Measurements from ENCODE around the gene EFNB3. TPM values are rescaled to one million over a fixed set of nuclear protein-coding genes. Genes with fewer than 3 reads are reported as not detected.
A peak's percentile ranks its signal among the peaks of the same experiment; 100 is the strongest.

Gene EFNB3
- total and polyA plus RNA-seq, 2 of the 13 experiments (the other 11 are each of a cell fraction or from before 2014, with no cell fraction given): 0.07 to 0.25 TPM

GRCh38 chr17:7687072-7687907 lies 17.7 kb upstream of the EFNB3 start, which contains the start of gene TP53 (continued):
- TF ChIP-seq ZMYM4 (CRISPR knock-in tag; IDR thresholded peaks at IDR 0.05) (peak; percentile 42; the same call in 1 of the 2 replicates), FOXK1 (CRISPR knock-in tag; IDR thresholded peaks at IDR 0.05; ENCODE audit: borderline replicate concordance, low read depth) (peak; percentile 64; the same call in 1 of the 2 replicates), SALL2 (CRISPR knock-in tag; IDR thresholded peaks at IDR 0.05) (peak; percentile 45; the same call in 1 of the 2 replicates), TSC22D2 (CRISPR knock-in tag; IDR thresholded peaks at IDR 0.05; ENCODE audit: borderline replicate concordance) (peak; percentile 66; the same call in 1 of the 2 replicates), NFYB (CRISPR knock-in tag; IDR thresholded peaks at IDR 0.05) (no peak), PHB2 (IDR thresholded peaks at IDR 0.05; ENCODE audit: partially characterized antibody) (no peak), REPIN1 (CRISPR knock-in tag; IDR thresholded peaks at IDR 0.05; ENCODE audit: borderline replicate concordance, low read depth) (peak; percentile 72), ZNF878 (CRISPR knock-in tag; IDR thresholded peaks at IDR 0.05) (peak; percentile 63; the same call in 1 of the 2 replicates), TGIF2 (CRISPR knock-in tag; IDR thresholded peaks at IDR 0.05) (peak; percentile 74; the same call in 1 of the 2 replicates), CREM (IDR thresholded peaks at IDR 0.05) (peak; percentile 59; the same call in 1 of the 2 replicates), CREM (CRISPR knock-in tag; IDR thresholded peaks at IDR 0.05) (no peak), GATAD2A (CRISPR knock-in tag; IDR thresholded peaks at IDR 0.05) (peak; percentile 36; the same call in 1 of the 2 replicates), CREB3 (CRISPR knock-in tag; IDR thresholded peaks at IDR 0.05) (peak; percentile 75; the same call in 1 of the 2 replicates), MTA3 (CRISPR knock-in tag; IDR thresholded peaks at IDR 0.05) (no peak), ZNF629 (CRISPR knock-in tag; conservative IDR thresholded peaks at IDR 0.05) (no peak), ZBTB7B (CRISPR knock-in tag; IDR thresholded peaks at IDR 0.05) (peak; percentile 44; the same call in 1 of the 2 replicates), ZSCAN30 (CRISPR knock-in tag; IDR thresholded peaks at IDR 0.05) (no peak), ZNF224 (CRISPR knock-in tag; IDR thresholded peaks at IDR 0.05) (no peak), ZNF589 (CRISPR knock-in tag; conservative IDR thresholded peaks at IDR 0.05) (0 out of 2 replicates have a peak, but pooled peaks have one; percentile 45), CCDC6 (CRISPR knock-in tag; IDR thresholded peaks at IDR 0.05) (0 out of 2 replicates have a peak, but pooled peaks have one; percentile 48), ZHX2 (IDR thresholded peaks at IDR 0.05; ENCODE audit: low read depth) (peak; percentile 96), ZHX2 (CRISPR knock-in tag; IDR thresholded peaks at IDR 0.05; ENCODE audit: borderline replicate concordance) (no peak), GABPB1 (CRISPR knock-in tag; IDR thresholded peaks at IDR 0.05) (peak; percentile 72; the same call in 1 of the 2 replicates), TARDBP (CRISPR knock-in tag; IDR thresholded peaks at IDR 0.05) (peak; percentile 64; the same call in 1 of the 2 replicates), IRF2 (CRISPR knock-in tag; IDR thresholded peaks at IDR 0.05) (peak; percentile 87)

All from HepG2 (cell line).